NCI-H524 treated with DMSO at 0.1 percent for 48 hours (cell line): ENCODE results near the gene GJC2.
"Not testable (repeated sequence)": the region's sequence is repeated elsewhere in the genome, so short reads cannot be mapped to it uniquely, and the experiment has no call there.

Experiments used
- DNase-seq: peaks from one replicate; lab custom pipeline; 2025; lab: John Stamatoyannopoulos, UW

The GJC2 gene

DNA sequence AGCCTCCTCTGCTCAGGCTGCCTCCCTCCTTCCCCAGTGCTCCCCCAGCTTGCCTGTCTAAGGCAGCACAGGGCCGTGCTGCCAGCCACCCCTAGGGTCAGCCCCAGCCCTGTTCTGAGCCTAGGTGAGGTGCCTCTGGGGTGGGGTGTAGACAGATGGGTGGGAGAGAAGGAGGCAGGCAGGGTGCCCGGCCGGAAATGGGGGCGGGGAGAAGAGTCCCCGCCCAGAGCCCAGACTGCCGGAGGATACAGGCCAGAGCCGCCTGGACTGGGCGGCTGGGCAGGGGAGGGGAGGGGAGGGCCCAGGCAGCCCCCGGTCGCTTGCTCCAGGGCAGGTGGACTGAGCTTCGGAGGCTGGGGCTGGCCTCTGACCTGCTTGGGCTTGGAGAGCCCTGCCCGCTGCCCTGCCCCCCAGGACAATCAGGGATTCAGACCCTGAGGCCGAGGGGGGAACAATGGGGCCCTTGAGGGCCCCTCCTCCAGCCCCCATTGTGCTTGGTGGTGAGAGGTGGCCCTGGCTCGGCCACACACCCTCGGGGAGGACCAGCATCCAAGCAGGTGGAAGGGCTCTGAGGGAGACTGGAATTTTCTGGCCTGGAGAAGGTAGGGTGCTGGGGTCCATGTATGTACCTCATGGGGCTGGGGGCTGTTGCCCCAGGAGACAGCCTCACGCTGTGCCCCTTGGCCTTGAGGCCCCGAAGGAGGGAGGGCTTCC, at the start of gene GJC2:
TSS of gene GJC2 (plus strand) at position 525 of the 714 bp plus-strand sequence. CDS start 7,829 bp downstream, outside the sequence.
- DNase-seq, result peak; percentile 22

DNA sequence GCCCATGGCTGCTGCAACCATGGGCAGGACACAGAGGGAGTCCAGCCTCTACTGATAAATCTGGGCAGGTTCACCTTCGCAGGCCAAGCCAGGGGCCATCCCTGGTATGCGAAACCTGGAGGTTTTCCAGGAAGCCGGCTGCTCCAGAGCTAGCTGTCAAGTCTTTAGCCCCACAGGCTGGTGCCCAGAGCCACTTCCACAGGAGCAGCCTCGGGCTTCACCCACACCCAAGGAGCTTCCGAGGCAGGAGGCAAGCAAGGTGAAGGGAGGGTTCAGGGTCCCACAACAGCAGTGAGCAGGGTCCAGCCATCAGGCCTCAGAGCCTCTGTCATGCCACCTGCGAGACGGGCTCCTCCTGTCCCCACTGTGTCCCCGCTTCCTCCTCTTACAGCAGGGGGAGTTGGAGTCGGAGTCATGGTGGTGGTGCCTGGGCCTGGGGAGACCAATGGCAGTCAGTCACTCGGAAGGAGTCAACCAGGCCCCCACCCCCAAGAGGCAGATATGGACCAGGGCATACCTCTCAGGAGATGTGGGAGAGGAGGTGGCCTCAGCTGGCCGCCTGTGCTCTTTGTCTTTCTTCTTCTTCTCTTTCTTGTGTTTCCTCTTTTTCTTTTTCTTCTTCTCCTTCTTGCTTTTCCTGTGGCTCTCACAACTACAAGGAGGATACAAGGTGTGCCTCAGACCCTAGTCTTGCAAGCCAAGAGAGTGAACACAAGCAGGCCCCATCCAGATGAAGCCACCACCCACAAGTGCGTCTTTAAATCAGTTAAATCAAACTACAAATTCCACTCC, 48.7 kb upstream of the GJC2 start:
- DNase-seq, result no peak

DNA sequence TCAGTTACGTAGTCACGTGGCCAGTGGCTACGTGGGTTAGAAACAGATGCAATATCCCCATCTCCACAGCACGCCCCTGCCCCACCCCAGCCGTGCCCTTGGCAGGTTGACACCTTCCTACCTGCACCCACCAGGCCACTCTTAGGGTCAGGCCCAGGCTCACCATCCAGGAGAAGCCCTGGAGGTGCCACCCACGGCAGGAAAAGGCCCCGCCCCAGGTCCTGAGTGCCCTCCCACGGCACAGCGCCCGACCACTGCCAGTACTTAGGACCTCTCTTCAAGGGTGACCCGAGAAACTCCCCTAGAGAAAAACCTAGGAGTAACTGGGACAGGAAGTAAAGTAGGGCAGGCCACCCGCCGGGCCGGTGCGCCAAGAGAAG, 48.1 kb upstream of the GJC2 start:
- no peak for DNase-seq

DNA sequence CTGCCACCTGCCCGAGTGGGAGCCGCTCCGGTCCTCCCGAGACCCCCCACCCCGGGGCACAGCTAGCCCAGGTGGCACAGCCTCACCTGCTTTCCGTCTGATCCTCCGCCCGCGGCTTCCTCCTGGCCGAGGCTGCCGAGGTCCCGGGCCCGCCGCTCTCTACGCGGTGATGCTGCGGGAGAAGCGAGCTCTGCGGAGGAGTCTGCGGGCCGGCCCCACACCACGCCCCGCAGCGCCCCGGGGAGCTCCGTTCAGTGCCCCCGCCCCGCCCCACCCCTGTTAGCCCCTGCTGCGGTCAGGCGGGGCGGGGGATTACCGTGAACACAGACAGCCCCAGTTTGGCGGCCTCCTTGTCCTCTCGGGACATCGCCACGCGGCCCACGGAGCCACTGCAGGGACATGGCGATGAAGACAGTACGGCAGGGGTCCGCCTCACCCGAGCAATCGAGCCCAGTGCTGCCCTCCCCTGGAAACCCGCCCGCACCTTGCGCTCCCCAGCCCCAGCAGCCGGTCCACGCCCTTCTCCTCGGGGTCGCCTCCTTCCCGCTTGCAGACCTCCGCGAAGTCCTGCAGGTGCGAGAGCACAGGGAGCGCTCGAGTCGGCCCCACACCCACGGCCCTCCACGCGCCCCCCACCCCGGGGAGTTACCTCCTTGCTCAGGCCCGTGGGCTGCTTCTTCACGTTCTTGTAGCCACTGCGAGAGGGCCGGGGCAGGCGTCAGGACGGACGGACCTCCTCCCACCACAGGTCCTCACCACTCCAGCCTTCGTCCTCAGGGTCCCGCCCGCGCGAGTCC, 47.5 kb upstream of the GJC2 start:
- DNase-seq, result no peak

DNA sequence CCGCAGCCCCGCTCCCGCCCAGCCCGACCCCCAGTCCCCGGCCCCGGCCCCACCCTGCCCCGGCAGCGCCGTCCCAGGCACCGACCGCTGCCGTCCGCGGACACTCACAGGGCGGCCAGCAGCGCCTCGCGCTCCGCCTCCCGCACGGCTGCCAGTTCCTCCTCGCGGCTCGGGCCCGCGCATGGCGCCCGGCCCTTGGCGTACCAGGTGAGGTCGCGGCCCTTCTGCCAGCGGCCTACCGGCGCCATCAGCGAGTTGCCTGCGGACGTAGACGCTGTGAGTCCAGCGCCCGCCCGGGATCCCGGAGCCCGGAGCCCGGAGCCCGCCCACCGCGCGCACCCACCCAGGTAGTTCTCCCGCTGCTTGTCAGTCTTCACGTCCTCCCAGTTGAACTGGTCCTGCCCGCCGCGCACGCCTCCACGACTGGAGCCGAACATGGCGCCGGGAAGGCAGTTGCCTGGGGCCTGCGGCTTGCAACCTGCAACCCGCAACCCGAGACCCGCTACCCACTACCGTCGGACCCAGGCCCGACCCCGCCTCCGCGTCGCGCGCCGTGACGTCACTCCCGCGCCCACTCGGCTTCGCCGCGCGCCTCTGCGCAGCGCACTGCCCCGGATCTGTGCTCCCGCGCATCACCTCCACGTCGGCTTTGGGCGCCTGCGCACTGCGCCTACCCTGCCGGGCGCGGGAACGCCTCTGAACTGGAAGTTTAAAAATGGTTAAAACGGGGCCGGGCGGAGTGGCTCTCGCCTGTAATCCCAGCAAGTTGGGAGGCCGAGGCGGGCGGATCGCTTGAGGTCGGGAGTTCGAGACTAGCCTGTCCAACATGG, 46.7 kb upstream of the GJC2 start, which contains the start of gene C1orf35:
TSS of gene C1orf35 (minus strand) at position 535 of the 830 bp plus-strand sequence. CDS start at position 437, 98 bp downstream.
- DNase-seq, result peak; percentile 14

DNA sequence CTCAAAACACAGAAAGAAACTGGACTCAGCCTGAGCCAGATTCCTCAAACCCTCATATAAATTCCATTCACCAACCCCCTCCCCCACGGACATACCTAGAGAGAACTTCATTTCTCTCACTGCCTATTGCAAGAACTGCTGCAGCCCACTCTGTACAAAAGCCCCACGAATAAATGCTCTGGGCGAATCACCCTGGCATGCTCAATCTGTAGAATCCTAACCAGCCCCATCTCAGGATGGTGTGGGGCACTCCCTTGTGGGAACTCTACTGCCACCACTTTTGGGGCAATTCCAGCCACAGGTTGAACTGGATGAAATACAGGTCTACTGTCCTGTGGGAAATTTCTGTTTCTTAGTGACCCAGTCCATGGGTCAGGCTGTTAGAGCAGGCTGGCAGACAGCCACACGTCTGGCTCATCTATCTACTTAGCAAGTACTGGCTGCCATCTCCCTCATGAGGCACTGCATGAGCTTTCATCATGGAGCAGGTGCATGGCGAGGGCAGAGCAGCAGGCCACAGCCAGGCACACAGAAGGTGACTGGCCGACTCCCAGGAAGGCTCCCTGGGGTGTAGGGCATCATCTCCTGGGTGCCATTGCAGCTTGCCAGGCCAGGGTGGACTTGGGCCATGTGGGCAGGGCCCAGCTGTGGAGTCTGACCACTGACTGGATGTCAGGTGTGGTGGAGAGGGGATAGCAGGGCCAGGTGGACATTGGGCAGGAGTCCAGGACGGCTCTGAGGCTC, 45.0 kb upstream of the GJC2 start:
- DNase-seq, result no peak

DNA sequence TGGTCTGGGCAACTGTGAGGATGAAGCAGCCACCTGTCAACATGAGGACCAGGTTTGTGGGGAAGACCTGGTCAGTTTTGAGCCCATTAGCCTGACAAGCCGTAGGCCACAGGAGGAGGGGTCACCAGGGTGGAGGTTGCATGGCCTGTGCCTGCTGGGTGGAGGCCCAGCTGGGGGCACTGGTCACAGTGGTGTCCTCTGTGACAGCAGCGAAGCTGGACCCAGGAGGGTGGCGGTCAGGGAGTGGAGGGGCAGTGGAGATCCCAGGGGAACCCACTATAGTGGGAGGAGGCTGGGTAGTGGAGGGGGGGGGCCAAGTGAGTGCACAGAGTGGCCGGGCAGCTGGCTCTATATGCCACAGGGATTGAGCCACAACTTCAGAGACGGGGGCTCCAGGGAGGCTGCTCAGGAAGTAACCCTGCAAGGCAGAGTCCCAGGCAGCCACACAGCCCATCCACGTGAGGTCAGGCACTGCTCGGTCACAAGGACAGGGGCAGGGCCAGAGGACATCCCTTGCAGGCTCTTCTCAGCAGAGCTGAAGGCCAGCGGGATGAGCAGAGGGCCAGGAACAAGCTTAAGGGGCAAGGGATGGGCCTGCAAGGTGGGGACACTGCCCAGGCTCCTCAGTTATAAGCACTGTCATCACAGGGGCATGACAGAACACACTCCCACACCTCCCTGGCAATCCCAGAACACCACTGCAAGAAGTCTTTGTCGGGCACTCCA, 44.3 kb upstream of the GJC2 start:
- no peak for DNase-seq

DNA sequence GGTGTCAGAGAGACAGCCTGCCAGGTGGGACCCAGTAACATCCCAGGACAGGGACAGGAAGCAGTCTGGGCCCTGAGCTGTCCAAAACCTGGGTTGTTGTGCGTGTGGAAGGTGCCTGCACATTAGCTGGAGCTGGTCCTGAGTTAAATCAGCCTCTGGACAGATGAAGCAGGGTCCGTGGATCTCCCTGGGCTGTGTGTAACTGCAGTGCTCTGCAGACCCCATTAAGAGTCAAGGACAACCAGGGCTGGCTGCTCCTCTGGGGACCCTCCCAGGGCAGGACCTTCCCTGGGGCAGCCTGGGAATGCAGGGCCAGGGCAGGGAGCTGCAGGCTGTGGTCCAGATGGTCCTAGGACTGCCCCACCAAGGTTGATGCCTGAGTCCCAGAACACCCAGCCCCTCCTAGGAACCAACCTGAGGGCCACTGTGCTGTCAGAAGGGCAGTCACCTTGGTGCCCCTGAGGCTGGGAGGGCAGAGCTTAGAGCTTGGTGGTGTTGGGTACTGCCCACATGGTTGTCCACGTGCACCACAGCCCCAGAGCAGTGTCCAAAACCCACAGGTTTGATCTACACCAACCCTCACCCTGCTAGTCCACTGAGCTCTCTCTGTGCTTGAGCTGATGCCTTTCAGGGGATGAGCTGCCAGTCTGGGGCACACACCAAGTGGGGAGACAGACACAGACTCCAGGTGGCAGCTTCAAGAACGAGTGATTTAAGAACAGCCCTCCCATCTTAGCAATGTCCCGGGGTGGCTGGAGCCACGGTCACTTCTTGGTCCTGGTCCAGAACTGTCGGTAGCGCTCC, 43.5 kb upstream of the GJC2 start:
- DNase-seq, result no peak

DNA sequence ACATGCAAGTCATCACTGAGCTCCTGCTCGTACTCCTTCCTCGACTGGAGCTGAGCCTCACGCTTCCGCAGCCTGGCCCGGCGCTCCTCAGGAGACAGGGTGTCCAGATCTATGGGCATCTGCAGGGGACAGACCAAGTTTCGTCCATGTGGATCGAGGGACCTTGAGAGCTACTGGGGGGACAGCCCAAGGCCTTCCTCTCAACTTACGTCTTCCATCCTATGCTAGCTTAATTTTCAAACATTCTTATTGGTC, 43.0 kb upstream of the GJC2 start:
- no peak for DNase-seq

DNA sequence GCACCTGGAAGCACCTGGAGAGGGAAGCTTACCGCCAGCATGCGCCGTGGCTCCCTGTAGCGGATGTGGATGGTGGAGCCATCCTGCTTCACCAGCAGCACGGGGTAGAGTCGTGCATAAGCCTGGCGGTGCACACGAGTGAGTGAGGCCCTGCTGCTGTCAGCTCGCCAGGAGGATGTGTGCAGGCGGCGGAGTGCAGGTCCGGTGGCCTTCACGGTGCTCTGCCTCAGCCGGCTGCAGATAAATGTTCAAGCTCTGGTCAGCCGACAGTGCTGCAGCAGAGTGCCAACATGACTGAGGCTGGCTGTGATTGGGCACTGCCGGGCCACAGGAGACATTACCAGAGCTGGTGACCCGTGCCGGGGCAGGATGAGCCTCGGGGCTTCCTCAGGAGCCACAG, 42.1 kb upstream of the GJC2 start:
- DNase-seq, result no peak

DNA sequence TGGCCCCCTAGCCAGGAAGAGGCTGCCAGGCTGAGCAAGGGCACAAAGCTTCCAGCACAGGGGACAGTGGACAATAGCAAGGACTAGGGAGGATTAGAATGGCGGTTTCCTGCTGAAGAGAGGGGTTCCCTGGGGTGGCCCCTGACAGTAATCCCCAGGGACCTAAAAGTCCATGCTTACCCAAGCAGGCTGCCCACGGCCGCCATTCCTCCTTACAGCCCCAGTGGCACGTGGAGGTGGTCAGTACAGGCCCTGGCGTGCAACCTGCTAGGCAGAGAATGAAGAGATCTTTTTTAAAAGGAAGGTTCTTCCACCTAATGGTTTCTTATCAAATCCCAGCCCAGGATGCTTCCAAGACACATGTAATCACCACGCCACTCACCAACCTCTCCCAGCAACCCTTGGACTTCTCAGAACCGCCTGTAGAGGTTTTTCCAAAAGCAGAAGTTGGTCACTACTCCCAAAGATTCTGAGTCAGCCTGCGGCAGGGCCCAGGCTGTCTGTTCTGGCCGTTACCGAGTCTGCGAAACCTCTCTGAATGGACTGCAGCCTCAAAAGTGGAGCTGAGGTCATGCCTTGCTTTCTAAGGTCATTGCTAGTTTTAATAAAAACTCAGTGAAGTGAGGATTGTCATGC, 41.6 kb upstream of the GJC2 start:
- no peak for DNase-seq

DNA sequence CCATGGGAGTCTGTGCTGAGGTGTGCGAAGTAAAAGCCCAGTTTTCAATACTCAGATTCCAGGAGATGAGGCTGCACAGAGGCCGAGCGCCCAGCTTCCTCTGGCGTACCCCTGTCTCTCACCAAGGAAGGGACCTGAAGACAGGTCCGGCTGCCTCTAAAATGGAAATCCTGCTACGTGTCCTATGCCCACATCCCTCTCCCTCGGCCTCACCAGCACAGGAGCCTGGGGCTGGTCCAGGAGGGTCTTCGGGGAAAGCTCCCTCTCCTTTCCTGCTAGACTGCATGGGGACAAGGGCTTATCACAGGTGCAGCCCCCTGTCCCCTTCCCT, 41.0 kb upstream of the GJC2 start:
- no peak for DNase-seq

DNA sequence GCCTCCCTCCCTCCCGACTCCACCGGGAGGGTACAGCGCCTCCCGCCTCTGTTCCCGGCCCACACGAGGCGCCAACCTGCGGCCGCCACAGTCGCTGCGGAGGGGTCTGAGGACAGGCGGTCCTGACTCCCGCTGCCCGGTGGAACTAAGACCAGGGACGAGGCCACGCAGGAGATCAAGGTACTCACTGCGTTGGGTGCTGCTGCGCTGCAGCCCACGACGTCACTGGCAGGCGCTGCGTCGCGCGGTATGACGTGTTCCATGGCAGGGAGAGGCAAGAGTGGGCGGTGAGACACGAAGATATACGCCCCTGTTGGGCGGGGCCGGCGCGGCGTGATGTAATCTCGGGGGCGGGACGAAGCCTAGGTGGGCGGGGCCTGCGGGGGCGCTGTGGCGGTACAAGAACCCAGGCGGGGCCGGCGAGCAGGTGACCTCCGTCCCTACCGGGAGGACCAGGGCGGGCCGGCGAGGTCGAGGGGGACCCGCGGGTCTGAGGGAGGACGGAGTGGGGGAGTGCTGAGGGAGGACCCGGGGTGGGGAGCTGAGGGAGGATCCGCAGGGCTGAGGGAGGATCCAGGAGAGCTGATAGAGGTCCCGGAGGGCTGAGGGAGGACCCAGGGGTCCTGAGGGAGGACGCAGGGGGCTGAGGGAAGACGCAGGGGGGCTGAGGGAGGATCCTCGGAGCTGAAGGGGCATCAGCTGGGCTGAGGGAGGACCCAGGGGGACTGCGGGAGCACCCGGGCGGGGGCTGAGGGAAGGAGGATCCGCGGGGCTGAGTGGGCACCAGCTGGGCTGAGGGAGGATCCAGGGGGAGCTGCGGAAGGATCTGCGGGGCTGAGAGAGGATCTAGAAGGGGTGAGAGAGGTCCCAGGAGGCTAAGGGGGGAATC, 40.4 kb upstream of the GJC2 start, which contains the start of gene MRPL55:
TSS of gene MRPL55 (minus strand) at position 227 of the 889 bp plus-strand sequence. CDS start 1,039 bp downstream, outside the sequence.
- DNase-seq, result peak; percentile 62

DNA sequence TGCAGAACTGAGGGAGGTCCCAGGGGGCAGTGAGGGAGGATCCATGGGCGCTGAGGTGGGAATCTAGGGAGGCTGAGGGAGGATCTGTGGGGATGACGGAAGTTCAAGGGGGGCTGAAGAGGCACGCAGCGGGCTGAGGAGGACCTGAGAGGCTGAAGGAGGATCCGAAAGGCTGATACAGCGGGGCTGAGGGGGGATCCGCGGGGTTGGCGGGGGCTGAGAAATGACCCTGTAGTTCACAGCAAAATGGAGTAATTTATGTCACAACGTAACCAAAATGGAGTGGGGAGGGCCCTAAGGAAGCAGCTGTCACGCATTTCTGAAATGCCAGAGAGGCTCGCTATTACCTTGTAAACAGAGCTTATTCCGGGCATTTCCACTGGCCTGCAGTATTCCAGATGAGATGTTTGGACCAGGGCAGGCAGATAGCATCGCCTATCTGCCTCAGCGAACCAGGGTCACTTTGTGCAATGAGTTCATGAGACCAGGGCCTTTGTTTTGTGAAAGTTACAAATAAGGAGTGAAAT, 39.7 kb upstream of the GJC2 start:
- no peak for DNase-seq

DNA sequence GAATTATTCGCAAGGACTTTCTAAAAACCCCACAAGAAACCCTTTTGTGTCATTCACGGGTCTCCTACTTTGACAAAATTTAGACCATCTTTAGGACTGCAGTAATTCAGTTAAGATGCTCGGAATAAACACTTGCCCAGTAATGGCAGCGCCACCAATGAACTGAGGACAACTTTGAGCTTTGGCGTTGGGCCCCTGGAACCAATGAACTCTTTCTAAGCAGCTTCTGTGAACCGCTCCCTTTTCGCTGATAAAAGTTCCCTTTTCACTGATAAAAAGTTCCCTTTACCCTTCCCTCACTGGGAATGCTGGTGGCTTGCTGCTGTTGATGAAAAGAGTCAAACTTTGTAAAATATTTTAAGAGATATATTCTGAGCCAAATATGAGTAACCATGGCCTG, 39.2 kb upstream of the GJC2 start:
- DNase-seq, result no peak

DNA sequence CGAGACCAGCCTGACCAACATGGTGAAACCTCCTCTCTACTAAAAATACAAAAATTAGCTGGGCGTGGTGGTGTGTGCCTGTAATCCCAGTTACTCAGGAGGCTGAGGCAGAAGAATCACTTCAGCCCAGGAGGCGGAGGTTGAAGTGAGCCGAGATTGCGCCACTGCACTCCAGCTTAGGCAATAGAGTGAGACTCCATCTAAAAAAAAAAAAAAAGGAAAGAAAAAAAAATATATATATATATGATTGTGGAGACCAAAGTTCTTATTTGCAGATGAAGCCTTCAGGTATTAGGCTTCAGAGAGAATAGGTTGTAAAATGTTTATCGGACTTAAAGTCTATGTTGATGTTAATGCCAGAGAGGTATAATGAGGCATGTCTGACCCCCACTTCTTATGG, 38.4 kb upstream of the GJC2 start:
- not testable (repeated sequence) for DNase-seq

DNA sequence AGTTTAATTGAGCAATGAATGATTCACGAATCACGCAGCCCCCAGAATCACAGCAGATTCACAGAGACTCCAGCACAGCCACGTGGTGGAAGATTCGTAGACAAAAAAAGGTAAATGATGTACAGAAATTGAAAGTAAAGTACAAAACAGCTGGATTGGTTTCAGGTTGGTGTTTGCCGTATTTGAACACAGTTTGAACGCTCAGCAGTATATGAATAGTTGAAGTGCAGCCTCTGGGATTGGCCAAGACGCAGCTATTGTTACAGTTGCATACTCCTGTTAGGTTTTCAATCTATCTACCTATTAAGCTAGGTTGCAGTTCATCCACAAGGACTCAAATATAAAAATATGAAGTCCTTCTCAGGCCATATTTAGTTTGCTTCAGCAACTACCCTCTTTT, 37.6 kb upstream of the GJC2 start:
- no peak for DNase-seq

DNA sequence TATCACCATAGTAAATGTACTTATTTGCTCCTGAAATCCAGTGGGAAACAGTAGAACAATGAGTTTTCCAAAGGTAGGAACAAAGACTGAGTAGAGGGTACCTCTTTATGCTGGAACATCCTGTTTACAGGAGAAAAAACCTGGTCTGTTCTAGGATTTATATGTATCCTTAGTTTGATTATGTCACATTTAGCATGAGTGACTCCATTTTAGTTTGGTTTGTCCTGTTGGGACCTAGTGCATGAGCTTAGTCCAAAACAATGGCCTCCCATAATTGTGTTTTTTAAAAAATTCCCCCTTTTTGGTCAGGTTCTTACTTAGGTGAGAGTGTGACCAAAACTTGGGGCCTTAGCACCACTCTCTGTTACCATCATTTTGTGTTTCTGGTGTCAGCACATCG, 37.1 kb upstream of the GJC2 start:
- DNase-seq, result no peak
